A549 (cell line): ENCODE measurements around the gene CD4. TPM values are rescaled to one million over a fixed set of nuclear protein-coding genes. Genes with fewer than 3 reads are reported as not detected.

Experiments used
- ATAC-seq, 2 experiments: fragments of 200-7000 bp in 1 of 2; fragments of >200 bp in 1 of 2; cut with Nextera tagmentation in 1 of 2; cut with Tn5 transposase in 1 of 2; 3 replicates each; pipeline versions ENCODE4 v1.8.0 to v1.9.1; 2018 to 2020; ENCODE audit warnings: mild to moderate bottlenecking in 1 of 2, moderate library complexity in 1 of 2
- CTCF ChIA-PET: fragments of 300-600 bp; sonication (Branson Sonifier 250); formaldehyde crosslinking; extraction: SDS; loops from one replicate; lab custom pipeline; 2021; ENCODE audit warnings: antibody characterized with exemption, inconsistent platforms; lab: Yijun Ruan, JAX
- POLR2A ChIA-PET: fragments of 350-600 bp; formaldehyde crosslinking; extraction: SDS; loops from one replicate; lab custom pipeline; 2021; ENCODE audit warnings: antibody characterized with exemption, inconsistent platforms; lab: Yijun Ruan, JAX
- DNase-seq, 2 experiments: peaks; one replicate each; pipeline versions ENCODE4 v3.0.0 to v3.0.0-alpha.2; 2011 to 2016; ENCODE audit warnings: low read depth in 1 of 2, low spot score in 1 of 2
- FAIRE-seq: peaks from 2 replicates; lab custom pipeline; 2011; peaks lifted over from hg19 to GRCh38; lab: Jason Lieb, UNC
- H3K27ac ChIP-seq, 2 experiments: fragments of >200 bp; sonication (Bioruptor Twin); formaldehyde crosslinking; 3 replicates each; pipeline ENCODE4 v1.5.1; 2016 to 2017
- H3K4me1 ChIP-seq: fragments of >200 bp; sonication (Bioruptor Twin); formaldehyde crosslinking; 3 replicates; pipeline ENCODE4 v1.6.1; 2016
- H3K4me2 ChIP-seq: fragments of >200 bp; sonication (Bioruptor Twin); formaldehyde crosslinking; 3 replicates; pipeline ENCODE4 v1.6.1; 2016
- H3K4me3 ChIP-seq: fragments of >200 bp; sonication (Bioruptor Twin); formaldehyde crosslinking; 3 replicates; pipeline ENCODE4 v1.5.1; 2016
- H3K9me3 ChIP-seq: fragments of >200 bp; sonication (Bioruptor Twin); formaldehyde crosslinking; 3 replicates; pipeline ENCODE4 v1.6.1; 2016
- EP300 ChIP-seq, 2 experiments: fragments of >200 bp; sonication (Bioruptor Twin); formaldehyde crosslinking; IDR thresholded peaks; 2 replicates in 1 of 2; 3 replicates in 1 of 2; pipeline ENCODE4 v1.6.1; 2016 to 2017
- ESRRA ChIP-seq: fragments of 150-350 bp; IDR thresholded peaks from 2 replicates; pipeline ENCODE4 v1.6.1; 2014; ENCODE audit warnings: mild to moderate bottlenecking, low read length, borderline replicate concordance
- HES2 ChIP-seq: fragments of >200 bp; sonication (Bioruptor Twin); formaldehyde crosslinking; IDR thresholded peaks from 2 replicates; pipeline ENCODE4 v1.6.1; 2016
- HOXA7 ChIP-seq: fragments of 250-450 bp; sonication (Bioruptor Pico); IDR thresholded peaks from 2 replicates; pipeline ENCODE4 v1.5.0; 2020; ENCODE audit warnings: mild to moderate bottlenecking, moderate library complexity
- JUN ChIP-seq, 2 experiments: fragments of >200 bp; sonication (Bioruptor Twin); formaldehyde crosslinking; IDR thresholded peaks; 2 replicates in 1 of 2; 3 replicates in 1 of 2; pipeline ENCODE4 v1.6.1; 2016 to 2017
- KDM1A ChIP-seq: fragments of 200-600 bp; sonication (generic); IDR thresholded peaks from 2 replicates; pipeline ENCODE4 v1.6.1; 2016; ENCODE audit warnings: low read depth, mild to moderate bottlenecking
- MAFK ChIP-seq: fragments of 450-650 bp; IDR thresholded peaks from 2 replicates; pipeline ENCODE4 v1.6.1; 2014; ENCODE audit not compliant: partially characterized antibody
- MYC ChIP-seq: IDR thresholded peaks from 2 replicates; pipeline ENCODE4 v1.6.1; 2012; ENCODE audit warnings: mild to moderate bottlenecking, inconsistent platforms, low read length, improper control_type of control experiment, borderline replicate concordance
- POLR2A ChIP-seq: IDR thresholded peaks from 2 replicates; pipeline ENCODE4 v1.6.1; 2012; ENCODE audit warnings: mild to moderate bottlenecking, low read length
- SMC3 ChIP-seq: fragments of >200 bp; sonication (Bioruptor Twin); formaldehyde crosslinking; IDR thresholded peaks from 3 replicates; pipeline ENCODE4 v1.6.1; 2018; ENCODE audit warnings: inconsistent platforms
- USF2 ChIP-seq: fragments of 450-650 bp; IDR thresholded peaks from 2 replicates; pipeline ENCODE4 v1.6.1; 2014; ENCODE audit warnings: antibody characterized with exemption
- ZC3H11A ChIP-seq: fragments of 450-650 bp; IDR thresholded peaks from 2 replicates; pipeline ENCODE4 v1.6.1; 2014; ENCODE audit warnings: antibody characterized with exemption, mild to moderate bottlenecking
- WGBS: methylation state at CpG from one replicate; pipeline ENCODE4 v1.1.6; 2017; ENCODE audit errors: missing lambda C conversion rate; 5-methylcytosine and 5-hydroxymethylcytosine counted together
- polyA plus RNA-seq, 4 experiments: library from polyadenylated mRNA; depleted of rRNA in 3 of 4; stranded (reverse); fragments of >200 nt; fragmentation: RNase III in 1 of 4; extraction: RNeasy Plus Mini Kit Qiagen cat#74134 plus additional on column Dnase treatment in 1 of 4; gene quantifications; 2 replicates in 3 of 4; 3 replicates in 1 of 4; pipeline ENCODE4 v1.2.3, GENCODE V29; 2011 to 2017
- TF ChIP-seq, protein P1 (sequence below): IDR thresholded peaks from 2 replicates; pipeline ENCODE4 v1.6.1; 2012
- TF ChIP-seq, protein P2 (sequence below): IDR thresholded peaks from 2 replicates; pipeline ENCODE4 v1.6.1; 2012; ENCODE audit warnings: low read depth, borderline replicate concordance
- TF ChIP-seq, protein P3 (sequence below): fragments of >200 bp; sonication (Bioruptor Twin); formaldehyde crosslinking; IDR thresholded peaks from 3 replicates; pipeline ENCODE4 v1.5.1; 2016

The CD4 gene
- polyA plus RNA-seq, 2 of the 4 experiments (the other 2 are of a cell fraction), result 0.03 TPM; not detected in 1

- WGBS, result 9% methylated on average over 7 of the region's 8 CpGs
- CTCF ChIA-PET, result interaction anchor here (1.0 to 29.8 kb wide), 11 partner anchors 15 to 264 kb away, joined by 3 to 306 read pairs (median 38); partner anchors contain the start of genes CD4, GNB3 and MLF2
- Histone ChIP-seq H3K4me1 (peaks cover 19% of the 10 kb centered on the region), H3K9me3 (no peaks in the 10 kb centered on the region), H3K4me3 (no peak overlapping the region), H3K27ac (peak overlapping the region; percentile 87 to 96), H3K4me2 (peak overlapping the region; percentile 72)
- ATAC-seq, result peak; percentile 36 to 67; a peak in 5 of 6 replicates
- peak; percentile 70 for FAIRE-seq
- POLR2A ChIA-PET, result interaction anchor here (0.6 to 2.6 kb wide), 4 partner anchors 24 to 104 kb away, joined by 3 to 20 read pairs (median 4); partner anchors contain the start of genes CDCA3, COPS7A, MLF2 and USP5
- peak; percentile 84 to 96 for DNase-seq
- TF ChIP-seq EP300 (IDR thresholded peaks at IDR 0.05), result no peak
- TF ChIP-seq ZC3H11A, result no peak
- TF ChIP-seq HES2, result no peak
- TF ChIP-seq KDM1A, result no peak
- peak; percentile 82 for TF ChIP-seq USF2
- peak; percentile 39 for TF ChIP-seq POLR2A
- no peak for TF ChIP-seq SMC3
- TF ChIP-seq, protein P1, sequence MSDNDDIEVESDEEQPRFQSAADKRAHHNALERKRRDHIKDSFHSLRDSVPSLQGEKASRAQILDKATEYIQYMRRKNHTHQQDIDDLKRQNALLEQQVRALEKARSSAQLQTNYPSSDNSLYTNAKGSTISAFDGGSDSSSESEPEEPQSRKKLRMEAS, result peak; percentile 72
- TF ChIP-seq MYC, result 0 out of 2 replicates have a peak, but pooled peaks have one; percentile 9
- TF ChIP-seq, all 56 proteins: peak for 4
Observed at GRCh38 chr12:6827437-6827911, 38.1 kb downstream of the CD4 start.

GRCh38 chr12:6827982-6828780 is 38.9 kb downstream of the CD4 start, which contains the start of gene P3H3:
TSS of gene P3H3 (plus strand) at chr12:6828407. CDS start at chr12:6828441, 34 bp downstream.
- 15% methylated on average over 9 of the region's 60 CpGs for WGBS
- Histone ChIP-seq H3K4me2 (peak within 1 kb of the TSS; percentile 72), H3K4me1 (peaks cover 19% of the 10 kb centered on the region), H3K27ac (peak within 1 kb of the TSS; percentile 87 to 96), H3K9me3 (no peaks in the 10 kb centered on the region), H3K4me3 (peak within 1 kb of the TSS; percentile 87)
- ChIA-PET POLR2A (interaction anchor here (0.7 to 2.6 kb wide), 4 partner anchors 23 to 104 kb away, joined by 3 to 20 read pairs (median 4); partner anchors contain the start of genes CDCA3, COPS7A, MLF2 and USP5), CTCF (interaction anchor here (0.9 to 29.8 kb wide), 17 partner anchors 10 to 164 kb away, joined by 3 to 306 read pairs (median 4); partner anchors contain the start of genes CD4, COPS7A, GNB3 and MLF2)
- peak; percentile 60 to 65 for DNase-seq
- peak; percentile 20 to 28; a peak in 5 of 6 replicates for ATAC-seq
- TF ChIP-seq, protein P2, sequence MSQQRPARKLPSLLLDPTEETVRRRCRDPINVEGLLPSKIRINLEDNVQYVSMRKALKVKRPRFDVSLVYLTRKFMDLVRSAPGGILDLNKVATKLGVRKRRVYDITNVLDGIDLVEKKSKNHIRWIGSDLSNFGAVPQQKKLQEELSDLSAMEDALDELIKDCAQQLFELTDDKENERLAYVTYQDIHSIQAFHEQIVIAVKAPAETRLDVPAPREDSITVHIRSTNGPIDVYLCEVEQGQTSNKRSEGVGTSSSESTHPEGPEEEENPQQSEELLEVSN, result peak; percentile 69
- no peak for TF ChIP-seq HOXA7 (CRISPR knock-in tag)
- TF ChIP-seq, protein P1, result peak; percentile 60; the same call in 1 of the 2 replicates
- TF ChIP-seq MAFK, result peak; percentile 84
- no peak for TF ChIP-seq POLR2A
- TF ChIP-seq, protein P3, sequence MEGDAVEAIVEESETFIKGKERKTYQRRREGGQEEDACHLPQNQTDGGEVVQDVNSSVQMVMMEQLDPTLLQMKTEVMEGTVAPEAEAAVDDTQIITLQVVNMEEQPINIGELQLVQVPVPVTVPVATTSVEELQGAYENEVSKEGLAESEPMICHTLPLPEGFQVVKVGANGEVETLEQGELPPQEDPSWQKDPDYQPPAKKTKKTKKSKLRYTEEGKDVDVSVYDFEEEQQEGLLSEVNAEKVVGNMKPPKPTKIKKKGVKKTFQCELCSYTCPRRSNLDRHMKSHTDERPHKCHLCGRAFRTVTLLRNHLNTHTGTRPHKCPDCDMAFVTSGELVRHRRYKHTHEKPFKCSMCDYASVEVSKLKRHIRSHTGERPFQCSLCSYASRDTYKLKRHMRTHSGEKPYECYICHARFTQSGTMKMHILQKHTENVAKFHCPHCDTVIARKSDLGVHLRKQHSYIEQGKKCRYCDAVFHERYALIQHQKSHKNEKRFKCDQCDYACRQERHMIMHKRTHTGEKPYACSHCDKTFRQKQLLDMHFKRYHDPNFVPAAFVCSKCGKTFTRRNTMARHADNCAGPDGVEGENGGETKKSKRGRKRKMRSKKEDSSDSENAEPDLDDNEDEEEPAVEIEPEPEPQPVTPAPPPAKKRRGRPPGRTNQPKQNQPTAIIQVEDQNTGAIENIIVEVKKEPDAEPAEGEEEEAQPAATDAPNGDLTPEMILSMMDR, result peak; percentile 37; the same call in 2 of the 3 replicates
- TF ChIP-seq ESRRA, result no peak
- TF ChIP-seq JUN (IDR thresholded peaks at IDR 0.05), result peak in 1 of 2 experiments; percentile 19; a peak in 2 of 5 replicates
- FAIRE-seq, result no peak
